Measurements from ENCODE around the gene FSTL4. TPM values are rescaled to one million over a fixed set of nuclear protein-coding genes. Genes with fewer than 3 reads are reported as not detected.

The FSTL4 gene
- polyA plus RNA-seq, 1 donor from 2014 or later: 0.57 TPM

GRCh38 chr5:133433641-133434040, 178.7 kb downstream of the FSTL4 start:
- Histone ChIP-seq H3K27ac (ENCODE audit: low read length) (no peak overlapping the region), H3K9me3 (ENCODE audit: low read length) (no peaks in the 10 kb centered on the region), H3K4me2 (ENCODE audit: low read length) (no peak overlapping the region), H2AFZ (ENCODE audit: low read depth, low read length) (no peak overlapping the region), H3K79me2 (replicated peaks; ENCODE audit: insufficient read depth, low read length) (no peaks in the 10 kb centered on the region), H3K9ac (ENCODE audit: low read length) (no peak overlapping the region), H4K20me1 (ENCODE audit: insufficient read depth) (no peaks in the 10 kb centered on the region), H3K4me3 (ENCODE audit: low read length) (no peak overlapping the region), H3K9me2 (ENCODE audit: insufficient read depth, low read length) (no peaks in the 10 kb centered on the region), H3K27me3 (ENCODE audit: insufficient read depth, low read depth, low read length) (no peaks in the 10 kb centered on the region), H3K36me3 (ENCODE audit: insufficient read depth, low read length) (no peaks in the 10 kb centered on the region), H3F3A (ENCODE audit: insufficient read depth, low read length, poor library complexity, severe bottlenecking) (no peaks in the 10 kb centered on the region)
- TF ChIP-seq MXI1 (conservative IDR thresholded peaks at IDR 0.05; ENCODE audit: poor library complexity, severe bottlenecking): no peak
- no peak for TF ChIP-seq SMC3 (conservative IDR thresholded peaks at IDR 0.05; ENCODE audit: poor library complexity)
- no peak for TF ChIP-seq EZH2 (IDR thresholded peaks at IDR 0.05; ENCODE audit: borderline replicate concordance, insufficient read depth, low read length, poor library complexity, severe bottlenecking)
- no peak for TF ChIP-seq TAF1 (IDR thresholded peaks at IDR 0.05; ENCODE audit: low read depth)
- no peak for TF ChIP-seq CTCF (IDR thresholded peaks at IDR 0.05; ENCODE audit: poor library complexity, severe bottlenecking)
- no peak for TF ChIP-seq RAD21 (conservative IDR thresholded peaks at IDR 0.05)
- no peak for TF ChIP-seq EP300 (conservative IDR thresholded peaks at IDR 0.05; ENCODE audit: poor library complexity, severe bottlenecking)
- TF ChIP-seq REST (IDR thresholded peaks at IDR 0.05; ENCODE audit: borderline replicate concordance): no peak
- no peak for TF ChIP-seq POLR2AphosphoS5 (IDR thresholded peaks at IDR 0.05)

GRCh38 chr5:133432956-133433532, 179.3 kb downstream of the FSTL4 start:
- no peak overlapping the region for H2AFZ ChIP-seq (ENCODE audit: low read depth, low read length)
- no peak overlapping the region for H3K27ac ChIP-seq (ENCODE audit: low read length)

More at GRCh38 chr5:133432956-133433532, 179.3 kb downstream of the FSTL4 start:
- Histone ChIP-seq H3K4me3 (ENCODE audit: low read length) (no peak overlapping the region), H3K27me3 (ENCODE audit: insufficient read depth, low read depth, low read length) (no peaks in the 10 kb centered on the region), H4K20me1 (ENCODE audit: insufficient read depth) (no peaks in the 10 kb centered on the region), H3K9me2 (ENCODE audit: insufficient read depth, low read length) (no peaks in the 10 kb centered on the region), H3F3A (ENCODE audit: insufficient read depth, low read length, poor library complexity, severe bottlenecking) (no peaks in the 10 kb centered on the region), H3K4me2 (ENCODE audit: low read length) (no peak overlapping the region), H3K9ac (ENCODE audit: low read length) (no peak overlapping the region), H3K9me3 (ENCODE audit: low read length) (no peaks in the 10 kb centered on the region), H3K36me3 (ENCODE audit: insufficient read depth, low read length) (no peaks in the 10 kb centered on the region), H3K79me2 (replicated peaks; ENCODE audit: insufficient read depth, low read length) (no peaks in the 10 kb centered on the region)
- TF ChIP-seq MXI1 (conservative IDR thresholded peaks at IDR 0.05; ENCODE audit: poor library complexity, severe bottlenecking): no peak
- TF ChIP-seq TAF1 (IDR thresholded peaks at IDR 0.05; ENCODE audit: low read depth): no peak
- TF ChIP-seq RAD21 (conservative IDR thresholded peaks at IDR 0.05): no peak
- TF ChIP-seq SMC3 (conservative IDR thresholded peaks at IDR 0.05; ENCODE audit: poor library complexity): no peak
- TF ChIP-seq POLR2AphosphoS5 (IDR thresholded peaks at IDR 0.05): no peak
- no peak for TF ChIP-seq REST (IDR thresholded peaks at IDR 0.05; ENCODE audit: borderline replicate concordance)
- TF ChIP-seq EP300 (conservative IDR thresholded peaks at IDR 0.05; ENCODE audit: poor library complexity, severe bottlenecking): no peak
- TF ChIP-seq CTCF (IDR thresholded peaks at IDR 0.05; ENCODE audit: poor library complexity, severe bottlenecking): no peak
- no peak for TF ChIP-seq EZH2 (IDR thresholded peaks at IDR 0.05; ENCODE audit: borderline replicate concordance, insufficient read depth, low read length, poor library complexity, severe bottlenecking)

Measured in neural cell (in vitro differentiated cells).